Measurements from ENCODE around the gene OR10A3. TPM values are rescaled to one million over a fixed set of nuclear protein-coding genes. Genes with fewer than 3 reads are reported as not detected.

Gene OR10A3
- total RNA-seq, 2 donors from 2014 or later: not detected

DNA sequence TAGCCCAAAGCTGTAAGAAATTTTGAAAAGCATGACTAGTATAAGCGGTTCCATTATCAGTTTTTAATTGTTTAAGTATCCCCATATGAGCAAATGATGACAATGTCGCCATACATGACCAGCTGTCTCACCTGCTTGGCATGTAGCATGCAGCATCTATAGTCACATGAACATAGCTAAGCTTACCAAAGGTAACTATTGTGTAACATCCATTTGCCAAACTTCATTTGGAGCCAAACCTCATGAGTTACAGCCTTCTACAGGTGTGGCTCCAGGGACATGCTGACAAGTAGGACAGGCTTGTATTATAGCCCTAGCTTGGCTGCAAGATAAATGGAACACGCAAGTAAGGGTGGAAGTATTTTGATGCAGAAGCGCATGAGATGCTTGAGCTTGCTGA, 40.8 kb downstream of the OR10A3 start:
- peaks cover 73% of the 10 kb centered on the region for H3K36me3 Mint-ChIP-seq (ENCODE audit: low read depth)
- WGBS, 2 experiments (ENCODE audit: insufficient coverage in 1 of 2, insufficient read length in 1 of 2): 98 to 100% methylated on average over 2 to 4 of the region's 4 CpGs
- no peak for TF ChIP-seq CTCF (conservative IDR thresholded peaks at IDR 0.05)
- peaks cover 5% of the 10 kb centered on the region for H3K4me1 ChIP-seq (ENCODE audit: control insufficient read depth, insufficient read depth, low read length)
- no peaks in the 10 kb centered on the region for H3K27me3 Mint-ChIP-seq (ENCODE audit: insufficient read depth)
- peaks cover 44% of the 10 kb centered on the region for H3K9me3 ChIP-seq (ENCODE audit: control insufficient read depth, low read length)
- peaks cover 71% of the 10 kb centered on the region for H3K36me3 ChIP-seq (ENCODE audit: control insufficient read depth, insufficient read depth, low read length)
- H3K4me1 Mint-ChIP-seq: peaks cover 55% of the 10 kb centered on the region
- no peaks in the 10 kb centered on the region for H3K27me3 ChIP-seq (ENCODE audit: control insufficient read depth, insufficient read depth, low read length, poor library complexity, severe bottlenecking)
- H3K9me3 Mint-ChIP-seq: peaks cover 24% of the 10 kb centered on the region
- DNase-seq: no peak
- no peak overlapping the region for H3K4me3 Mint-ChIP-seq
- no peak overlapping the region for H3K27ac Mint-ChIP-seq
- H3K27ac ChIP-seq (ENCODE audit: low read depth, low read length): no peak overlapping the region
- no peak overlapping the region for H3K9ac ChIP-seq (ENCODE audit: extremely low read depth, low read length, poor library complexity, severe bottlenecking)
- peak overlapping the region; percentile 97 for H3K4me3 ChIP-seq (ENCODE audit: low read length)

- H3K27ac ChIP-seq (ENCODE audit: low read depth, low read length): no peak overlapping the region
- 67 to 80% methylated on average over 2 to 4 of the region's 4 CpGs for WGBS, 2 experiments (ENCODE audit: insufficient coverage in 1 of 2, insufficient read length in 1 of 2)
- H3K27ac Mint-ChIP-seq: peak overlapping the region; percentile 50
- H3K9ac ChIP-seq (ENCODE audit: extremely low read depth, low read length, poor library complexity, severe bottlenecking): no peak overlapping the region
- no peaks in the 10 kb centered on the region for H3K27me3 ChIP-seq (ENCODE audit: control insufficient read depth, insufficient read depth, low read length, poor library complexity, severe bottlenecking)
- peak; percentile 60 for DNase-seq
- H3K36me3 Mint-ChIP-seq (ENCODE audit: low read depth): peaks cover 81% of the 10 kb centered on the region
- H3K9me3 ChIP-seq (ENCODE audit: control insufficient read depth, low read length): peaks cover 44% of the 10 kb centered on the region
- peaks cover 24% of the 10 kb centered on the region for H3K9me3 Mint-ChIP-seq
- no peaks in the 10 kb centered on the region for H3K27me3 Mint-ChIP-seq (ENCODE audit: insufficient read depth)
- no peak overlapping the region for H3K4me3 Mint-ChIP-seq
- peaks cover 52% of the 10 kb centered on the region for H3K4me1 Mint-ChIP-seq
- peak overlapping the region; percentile 57 for H3K4me3 ChIP-seq (ENCODE audit: low read length)
- H3K36me3 ChIP-seq (ENCODE audit: control insufficient read depth, insufficient read depth, low read length): peaks cover 78% of the 10 kb centered on the region
- no peak for TF ChIP-seq CTCF (conservative IDR thresholded peaks at IDR 0.05)
- peaks cover 5% of the 10 kb centered on the region for H3K4me1 ChIP-seq (ENCODE audit: control insufficient read depth, insufficient read depth, low read length)
Observed at GRCh38 chr11:7899418-7899817, 42.1 kb downstream of the OR10A3 start.

- 92 to 100% methylated on average over 4 to 5 of the region's 5 CpGs for WGBS, 2 experiments (ENCODE audit: insufficient coverage in 1 of 2, insufficient read length in 1 of 2)
- H3K9ac ChIP-seq (ENCODE audit: extremely low read depth, low read length, poor library complexity, severe bottlenecking): no peak overlapping the region
- H3K4me1 Mint-ChIP-seq: peaks cover 51% of the 10 kb centered on the region
Observed at GRCh38 chr11:7898666-7899283, 42.7 kb downstream of the OR10A3 start.

More at GRCh38 chr11:7898666-7899283, 42.7 kb downstream of the OR10A3 start:
- no peak for TF ChIP-seq CTCF (conservative IDR thresholded peaks at IDR 0.05)
- no peak for DNase-seq
- Histone ChIP-seq H3K36me3 (ENCODE audit: control insufficient read depth, insufficient read depth, low read length) (peaks cover 74% of the 10 kb centered on the region), H3K27ac (ENCODE audit: low read depth, low read length) (no peak overlapping the region), H3K4me1 (ENCODE audit: control insufficient read depth, insufficient read depth, low read length) (peaks cover 5% of the 10 kb centered on the region), H3K27me3 (ENCODE audit: control insufficient read depth, insufficient read depth, low read length, poor library complexity, severe bottlenecking) (no peaks in the 10 kb centered on the region), H3K4me3 (ENCODE audit: low read length) (no peak overlapping the region), H3K9me3 (ENCODE audit: control insufficient read depth, low read length) (peaks cover 44% of the 10 kb centered on the region)
- Mint-ChIP-seq H3K27me3 (ENCODE audit: insufficient read depth) (no peaks in the 10 kb centered on the region), H3K9me3 (peaks cover 24% of the 10 kb centered on the region), H3K27ac (peak overlapping the region; percentile 50), H3K4me3 (no peak overlapping the region), H3K36me3 (ENCODE audit: low read depth) (peaks cover 78% of the 10 kb centered on the region)

Data from endodermal cell (in vitro differentiated cells).